ENCODE measurements around the gene KCNJ6. TPM values are rescaled to one million over a fixed set of nuclear protein-coding genes. Genes with fewer than 3 reads are reported as not detected.

Gene KCNJ6
- total RNA-seq, 2 donors from 2014 or later = 0.33 TPM; not detected in 1

GRCh38 chr21:37811711-37812110 lies 104.5 kb downstream of the KCNJ6 start:
- H3K27ac ChIP-seq (ENCODE audit: low read depth, low read length) = no peak overlapping the region
- Mint-ChIP-seq H3K4me1 (no peaks in the 10 kb centered on the region), H3K27ac (no peak overlapping the region), H3K36me3 (ENCODE audit: low read depth) (no peaks in the 10 kb centered on the region), H3K27me3 (ENCODE audit: insufficient read depth) (no peaks in the 10 kb centered on the region), H3K9me3 (peaks cover 10% of the 10 kb centered on the region), H3K4me3 (no peak overlapping the region)
- H3K9ac ChIP-seq (ENCODE audit: extremely low read depth, low read length, poor library complexity, severe bottlenecking) = no peak overlapping the region
- no peak for TF ChIP-seq CTCF (conservative IDR thresholded peaks at IDR 0.05)
- H3K9me3 ChIP-seq (ENCODE audit: control insufficient read depth, low read length) = peaks cover 13% of the 10 kb centered on the region
- H3K4me1 ChIP-seq (ENCODE audit: control insufficient read depth, insufficient read depth, low read length) = no peaks in the 10 kb centered on the region
- no peak for DNase-seq
- no peak overlapping the region for H3K4me3 ChIP-seq (ENCODE audit: low read length)
- 67% methylated on average over 1 of the region's 2 CpGs; no CpG with 5 or more reads in 1 of the 2 experiments for WGBS, 2 experiments (ENCODE audit: insufficient coverage in 1 of 2, insufficient read length in 1 of 2)
- H3K36me3 ChIP-seq (ENCODE audit: control insufficient read depth, insufficient read depth, low read length) = no peaks in the 10 kb centered on the region
- peaks cover 5% of the 10 kb centered on the region for H3K27me3 ChIP-seq (ENCODE audit: control insufficient read depth, insufficient read depth, low read length, poor library complexity, severe bottlenecking)

GRCh38 chr21:37808261-37808660 lies 108.0 kb downstream of the KCNJ6 start:
- H3K36me3 ChIP-seq (ENCODE audit: control insufficient read depth, insufficient read depth, low read length) = no peaks in the 10 kb centered on the region

GRCh38 chr21:37805266-37805665 lies 111.0 kb downstream of the KCNJ6 start:
- H3K9me3 Mint-ChIP-seq = peaks cover 7% of the 10 kb centered on the region
- DNase-seq = no peak
- H3K27me3 Mint-ChIP-seq (ENCODE audit: insufficient read depth) = no peaks in the 10 kb centered on the region
- H3K27ac Mint-ChIP-seq = no peak overlapping the region
- no peak overlapping the region for H3K4me3 Mint-ChIP-seq
- whole genome bisulfite sequencing, 2 experiments (ENCODE audit: insufficient coverage in 1 of 2, insufficient read length in 1 of 2) = 88 to 93% methylated on average over 2 of the region's 2 CpGs
- no peak overlapping the region for H3K9ac ChIP-seq (ENCODE audit: extremely low read depth, low read length, poor library complexity, severe bottlenecking)
- H3K9me3 ChIP-seq (ENCODE audit: control insufficient read depth, low read length) = no peaks in the 10 kb centered on the region
- H3K27me3 ChIP-seq (ENCODE audit: control insufficient read depth, insufficient read depth, low read length, poor library complexity, severe bottlenecking) = no peaks in the 10 kb centered on the region
- H3K4me1 Mint-ChIP-seq = peaks cover 5% of the 10 kb centered on the region
- peaks cover 4% of the 10 kb centered on the region for H3K4me1 ChIP-seq (ENCODE audit: control insufficient read depth, insufficient read depth, low read length)
- no peak overlapping the region for H3K27ac ChIP-seq (ENCODE audit: low read depth, low read length)
- H3K36me3 ChIP-seq (ENCODE audit: control insufficient read depth, insufficient read depth, low read length) = no peaks in the 10 kb centered on the region
- no peak for TF ChIP-seq CTCF (conservative IDR thresholded peaks at IDR 0.05)
- no peaks in the 10 kb centered on the region for H3K36me3 Mint-ChIP-seq (ENCODE audit: low read depth)
- H3K4me3 ChIP-seq (ENCODE audit: low read length) = no peak overlapping the region

More at GRCh38 chr21:37808261-37808660, 108.0 kb downstream of the KCNJ6 start:
- H3K27me3 Mint-ChIP-seq (ENCODE audit: insufficient read depth) = no peaks in the 10 kb centered on the region
- no peak overlapping the region for H3K4me3 ChIP-seq (ENCODE audit: low read length)
- peaks cover 5% of the 10 kb centered on the region for H3K27me3 ChIP-seq (ENCODE audit: control insufficient read depth, insufficient read depth, low read length, poor library complexity, severe bottlenecking)
- H3K9me3 ChIP-seq (ENCODE audit: control insufficient read depth, low read length) = peaks cover 13% of the 10 kb centered on the region
- peaks cover 18% of the 10 kb centered on the region for H3K9me3 Mint-ChIP-seq
- no peak overlapping the region for H3K9ac ChIP-seq (ENCODE audit: extremely low read depth, low read length, poor library complexity, severe bottlenecking)
- no peak overlapping the region for H3K27ac Mint-ChIP-seq
- no peak for DNase-seq
- H3K27ac ChIP-seq (ENCODE audit: low read depth, low read length) = no peak overlapping the region
- 72 to 94% methylated on average over 2 of the region's 2 CpGs for WGBS, 2 experiments (ENCODE audit: insufficient coverage in 1 of 2, insufficient read length in 1 of 2)
- H3K36me3 Mint-ChIP-seq (ENCODE audit: low read depth) = no peaks in the 10 kb centered on the region
- no peak for TF ChIP-seq CTCF (conservative IDR thresholded peaks at IDR 0.05)
- H3K4me1 Mint-ChIP-seq = no peaks in the 10 kb centered on the region
- H3K4me3 Mint-ChIP-seq = no peak overlapping the region
- H3K4me1 ChIP-seq (ENCODE audit: control insufficient read depth, insufficient read depth, low read length) = no peaks in the 10 kb centered on the region
